Measurements from ENCODE around the gene SLAIN1. TPM values are rescaled to one million over a fixed set of nuclear protein-coding genes. Genes with fewer than 3 reads are reported as not detected.

SLAIN1 gene
- total RNA-seq, 2 experiments from 2014 or later = 16.4 to 31.7 TPM

- H3K27ac ChIP-seq (ENCODE audit: low read depth, low read length, poor library complexity, severe bottlenecking) = no peak overlapping the region
- H3K9me2 ChIP-seq (ENCODE audit: insufficient read depth, low read length) = no peaks in the 10 kb centered on the region
- H2AFZ ChIP-seq (ENCODE audit: low read length) = peak overlapping the region; percentile 46
- peaks cover 20% of the 10 kb centered on the region for H4K20me1 ChIP-seq (ENCODE audit: insufficient read depth, low read length)
- intact Hi-C loops (cut with micrococcal nuclease; ENCODE audit: unreplicated experiment) = loop anchor here (5.0 kb wide), 3 partner anchors 54 to 811 kb away; partner anchors contain the start of genes KCTD12 and MYCBP2
- no peaks in the 10 kb centered on the region for H3K9me3 ChIP-seq (ENCODE audit: low read length)
- H3K36me3 ChIP-seq (ENCODE audit: insufficient read depth, low read length) = no peaks in the 10 kb centered on the region
- ChIA-PET CTCF (ENCODE audit: unreplicated experiment) (no interaction called here), POLR2A (interaction anchor here (0.5 to 1.1 kb wide), 5 partner anchors 12 to 512 kb away, joined by 3 read pairs; no protein-coding TSS in a partner anchor)
- H3K4me1 ChIP-seq (ENCODE audit: insufficient read depth, low read length, poor library complexity, severe bottlenecking) = peaks cover 29% of the 10 kb centered on the region
- no TSS peak for BruUV-seq (replicated peaks)
- DNase-seq (ENCODE audit: low spot score) = peak; percentile 73
- H3K79me2 ChIP-seq (ENCODE audit: insufficient read depth, low read depth, low read length) = peaks cover 22% of the 10 kb centered on the region; the same call in 1 of the 2 replicates
- H3K4me3 ChIP-seq (ENCODE audit: low read depth, low read length, poor library complexity, severe bottlenecking) = peak overlapping the region; percentile 73
- TF ChIP-seq EZH2phosphoT487 (IDR thresholded peaks at IDR 0.05; ENCODE audit: borderline replicate concordance, low read depth, low read length) (no peak), CTCF (conservative IDR thresholded peaks at IDR 0.05; ENCODE audit: low read length) (peak; percentile 48)
- peak overlapping the region; percentile 96 for H3K4me2 ChIP-seq (ENCODE audit: low read length)
Measured at GRCh38 chr13:77698201-77699058, 943 bp downstream of the SLAIN1 start.

GRCh38 chr13:77699059-77699680 is 1.7 kb downstream of the SLAIN1 start:
- peak overlapping the region; percentile 46 for H2AFZ ChIP-seq (ENCODE audit: low read length)
- ChIA-PET POLR2A (interaction anchor here (0.6 to 1.2 kb wide), 5 partner anchors 12 to 513 kb away, joined by 3 read pairs; no protein-coding TSS in a partner anchor), CTCF (ENCODE audit: unreplicated experiment) (no interaction called here)

More at GRCh38 chr13:77699059-77699680, 1.7 kb downstream of the SLAIN1 start:
- H3K4me1 ChIP-seq (ENCODE audit: insufficient read depth, low read length, poor library complexity, severe bottlenecking) = peaks cover 29% of the 10 kb centered on the region
- BruUV-seq (replicated peaks) = no TSS peak
- peak overlapping the region; percentile 96 for H3K4me2 ChIP-seq (ENCODE audit: low read length)
- intact Hi-C loops (cut with micrococcal nuclease; ENCODE audit: unreplicated experiment) = loop anchor here (5.0 kb wide), 3 partner anchors 53 to 812 kb away; partner anchors contain the start of genes KCTD12 and MYCBP2
- H3K27ac ChIP-seq (ENCODE audit: low read depth, low read length, poor library complexity, severe bottlenecking) = no peak overlapping the region
- DNase-seq (ENCODE audit: low spot score) = no peak
- peak overlapping the region; percentile 73 for H3K4me3 ChIP-seq (ENCODE audit: low read depth, low read length, poor library complexity, severe bottlenecking)
- peaks cover 22% of the 10 kb centered on the region; the same call in 1 of the 2 replicates for H3K79me2 ChIP-seq (ENCODE audit: insufficient read depth, low read depth, low read length)
- no peaks in the 10 kb centered on the region for H3K9me2 ChIP-seq (ENCODE audit: insufficient read depth, low read length)
- peaks cover 20% of the 10 kb centered on the region for H4K20me1 ChIP-seq (ENCODE audit: insufficient read depth, low read length)
- no peak for TF ChIP-seq EZH2phosphoT487 (IDR thresholded peaks at IDR 0.05; ENCODE audit: borderline replicate concordance, low read depth, low read length)
- TF ChIP-seq CTCF (conservative IDR thresholded peaks at IDR 0.05; ENCODE audit: low read length) = no peak
- H3K9me3 ChIP-seq (ENCODE audit: low read length) = no peaks in the 10 kb centered on the region
- H3K36me3 ChIP-seq (ENCODE audit: insufficient read depth, low read length) = no peaks in the 10 kb centered on the region

Measured in OCI-LY7 (cell line).